HCT116 (cell line): ENCODE measurements around the gene GSG1L. TPM values are rescaled to one million over a fixed set of nuclear protein-coding genes. Genes with fewer than 3 reads are reported as not detected.

ENCODE experiments used
- ATAC-seq: fragments of 200-7000 bp; cut with Tn5 transposase; 2 replicates; pipeline ENCODE4 v1.9.1; 2020; ENCODE audit warnings: mild to moderate bottlenecking, moderate library complexity
- BruUV-seq: library from RNA; stranded (reverse); fragments of 400-500 nt; replicated peaks from 2 replicates; lab custom pipeline; 2021; lab: Mats Ljungman, UMichigan
- CTCF ChIA-PET: fragments of 300-600 bp; sonication (Branson Sonifier 250); formaldehyde crosslinking; loops from one replicate; lab custom pipeline; 2021; ENCODE audit warnings: antibody characterized with exemption; lab: Charles Lee
- POLR2A ChIA-PET: fragments of 300-600, 350-600 bp; sonication (Branson Sonifier 250); formaldehyde crosslinking; loops from one replicate; lab custom pipeline; 2021; ENCODE audit warnings: antibody characterized with exemption; lab: Charles Lee
- RAD21 ChIA-PET, 2 experiments: fragments of 300-600 bp; sonication (Branson Sonifier 250); formaldehyde crosslinking; loops; one replicate each; lab custom pipeline; 2023; ENCODE audit warnings: low total read pairs in 2 of 2; ENCODE audit not compliant: uncharacterized antibody in 2 of 2, unreplicated experiment in 2 of 2, low non-redundant PET in 1 of 2; lab: Charles Lee
- DNase-seq: peaks from one replicate; pipeline ENCODE4 v3.0.0-alpha.2; 2010; ENCODE audit warnings: low read depth, low spot score
- H2AFZ ChIP-seq: fragments of 200-600 bp; shearing (Covaris generic), sonication (generic); 2 replicates; pipeline ENCODE4 v1.6.1; 2017; ENCODE audit warnings: low read depth, mixed run types, mixed read lengths, antibody characterized with exemption, low read length; ENCODE audit not compliant: poor library complexity, severe bottlenecking
- H3K27ac ChIP-seq: 2 replicates; pipeline ENCODE4 v1.5.1; 2012; ENCODE audit warnings: low read depth, low read length
- H3K27me3 ChIP-seq: fragments of 200-600 bp; sonication (generic); 2 replicates; pipeline ENCODE4 v1.6.1; 2016; ENCODE audit warnings: mixed run types, low read length, mixed read lengths; ENCODE audit not compliant: insufficient read depth
- H3K36me3 ChIP-seq, 2 experiments: fragments of 200-500 bp in 1 of 2; fragments of 200-600 bp in 1 of 2; sonication (Bioruptor generic) in 1 of 2; sonication (generic) in 1 of 2; 2 replicates each; pipeline versions ENCODE4 v1.5.1 to v1.6.1; 2014 to 2016; ENCODE audit warnings: low read length in 2 of 2, inconsistent platforms in 1 of 2, mixed read lengths in 1 of 2, mixed run types in 1 of 2; ENCODE audit not compliant: insufficient read depth in 2 of 2, control insufficient read depth in 1 of 2
- H3K4me1 ChIP-seq, 2 experiments: fragments of 200-600 bp in 1 of 2; sonication (generic) in 1 of 2; 2 replicates each; pipeline versions ENCODE4 v1.5.1 to v1.6.1; 2012 to 2017; ENCODE audit warnings: low read length in 2 of 2, inconsistent platforms in 1 of 2, mild to moderate bottlenecking in 1 of 2, mixed read lengths in 1 of 2, mixed run types in 1 of 2, moderate library complexity in 1 of 2; ENCODE audit not compliant: insufficient read depth in 2 of 2, control insufficient read depth in 1 of 2
- H3K4me2 ChIP-seq: fragments of 200-600 bp; sonication (generic); 2 replicates; pipeline ENCODE4 v1.6.1; 2017; ENCODE audit warnings: mixed run types, low read length, mixed read lengths
- H3K4me3 ChIP-seq, 2 experiments: fragments of 200-600 bp in 1 of 2; sonication (generic) in 1 of 2; replicated peaks in 1 of 2; 2 replicates each; pipeline ENCODE4 v1.5.1; 2011 to 2016; ENCODE audit warnings: low read length in 2 of 2, control low read depth in 1 of 2, low read depth in 1 of 2, mild to moderate bottlenecking in 1 of 2, mixed read lengths in 1 of 2, mixed run types in 1 of 2
- H3K79me2 ChIP-seq: fragments of 200-600 bp; sonication (generic); 2 replicates; pipeline ENCODE4 v1.6.1; 2017; ENCODE audit warnings: mild to moderate bottlenecking, mixed run types, low read length, moderate library complexity, mixed read lengths; ENCODE audit not compliant: insufficient read depth
- H3K9ac ChIP-seq: fragments of 200-600 bp; sonication (generic); 2 replicates; pipeline ENCODE4 v1.6.1; 2016; ENCODE audit warnings: low read length, mixed read lengths
- H3K9me2 ChIP-seq: fragments of 200-600 bp; sonication (generic), shearing (Covaris generic); 2 replicates; pipeline ENCODE4 v1.6.1; 2017; ENCODE audit warnings: mixed run types, mild to moderate bottlenecking, moderate library complexity; ENCODE audit not compliant: insufficient read depth
- H3K9me3 ChIP-seq, 2 experiments: fragments of 200-500 bp in 1 of 2; fragments of 200-600 bp in 1 of 2; sonication (Bioruptor generic) in 1 of 2; sonication (generic) in 1 of 2; 2 replicates each; pipeline ENCODE4 v1.6.1; 2014 to 2017; ENCODE audit warnings: low read length in 2 of 2, mixed read lengths in 2 of 2, inconsistent platforms in 1 of 2, low read depth in 1 of 2, mild to moderate bottlenecking in 1 of 2, mixed run types in 1 of 2, moderate library complexity in 1 of 2; ENCODE audit not compliant: control insufficient read depth in 1 of 2, insufficient read depth in 1 of 2
- H4K20me1 ChIP-seq: fragments of 200-600 bp; sonication (generic), shearing (Covaris generic); 2 replicates; pipeline ENCODE4 v1.6.1; 2017; ENCODE audit warnings: mixed run types, mild to moderate bottlenecking, moderate library complexity; ENCODE audit not compliant: insufficient read depth
- ATF3 ChIP-seq: IDR thresholded peaks from 2 replicates; pipeline ENCODE4 v1.6.1; 2012
- CTCF ChIP-seq, 3 experiments: fragments of 200-600 bp in 1 of 3; sonication (generic) in 1 of 3; IDR thresholded peaks in 2 of 3; conservative IDR thresholded peaks in 1 of 3; 2 replicates each; pipeline ENCODE4 v1.5.1; 2012 to 2017; ENCODE audit warnings: low read depth in 2 of 3, low read length in 2 of 3, antibody characterized with exemption in 1 of 3, borderline replicate concordance in 1 of 3, control low read depth in 1 of 3, mild to moderate bottlenecking in 1 of 3, mixed read lengths in 1 of 3, mixed run types in 1 of 3, moderate library complexity in 1 of 3; ENCODE audit not compliant: insufficient read depth in 1 of 3
- ELF1 ChIP-seq: IDR thresholded peaks from 2 replicates; pipeline ENCODE4 v1.6.1; 2012; ENCODE audit warnings: low read depth, borderline replicate concordance
- EZH2phosphoT487 ChIP-seq: fragments of 200-600 bp; IDR thresholded peaks from 2 replicates; pipeline ENCODE4 v1.6.1; 2018; ENCODE audit warnings: antibody characterized with exemption, borderline replicate concordance
- RAD21 ChIP-seq: IDR thresholded peaks from 2 replicates; pipeline ENCODE4 v1.6.1; 2012; ENCODE audit warnings: low read depth, mild to moderate bottlenecking
- SP1 ChIP-seq: IDR thresholded peaks from 2 replicates; pipeline ENCODE4 v1.6.1; 2012; ENCODE audit warnings: low read depth
- ZNF274 ChIP-seq: fragments of 200-500 bp; sonication (Bioruptor generic); IDR thresholded peaks from 2 replicates; pipeline ENCODE4 v1.6.1; 2014; ENCODE audit warnings: mild to moderate bottlenecking, low read depth, low read length, inconsistent platforms
- intact Hi-C: fragments of 100-400 bp; cut with micrococcal nuclease; formaldehyde crosslinking; loops from 2 replicates; pipeline ENCODE4 v1.10.0; 2022
- total RNA-seq: library from RNA; stranded (reverse); gene quantifications from one replicate; pipeline ENCODE4 v1.2.1, GENCODE V29; 2021; ENCODE audit not compliant: unreplicated experiment

GSG1L gene
- total RNA-seq, 1 experiment from 2014 or later, result not detected

- Histone ChIP-seq H3K4me3 (no peak overlapping the region), H4K20me1 (no peaks in the 10 kb centered on the region), H3K9me2 (no peaks in the 10 kb centered on the region), H3K9ac (no peak overlapping the region), H2AFZ (no peak overlapping the region), H3K27me3 (0 out of 2 replicates have a peak, but pooled peaks cover 3% of the 10 kb centered on the region), H3K4me2 (no peak overlapping the region), H3K36me3 (no peaks in the 10 kb centered on the region), H3K4me1 (no peaks in the 10 kb centered on the region), H3K27ac (no peak overlapping the region), H3K79me2 (no peaks in the 10 kb centered on the region), H3K9me3 (peaks cover 0 to 3% of the 10 kb centered on the region in 2 experiments; a peak in 1 of 4 replicates)
- ChIA-PET CTCF (no interaction called here), RAD21 (no interaction called here), POLR2A (no interaction called here)
- BruUV-seq, result no TSS peak
- TF ChIP-seq ATF3, result no peak
- TF ChIP-seq CTCF (IDR thresholded peaks at IDR 0.05 in 2 of 3, conservative IDR thresholded peaks at IDR 0.05 in 1 of 3; ENCODE audit: borderline replicate concordance in 1 of 3, insufficient read depth in 1 of 3, low read depth in 2 of 3, low read length in 2 of 3), result no peak
- TF ChIP-seq ZNF274, result no peak
- no peak for TF ChIP-seq RAD21
- no peak for TF ChIP-seq EZH2phosphoT487
- ATAC-seq (no peak), DNase-seq (no peak)
- intact Hi-C loops, result no loop called here
These were observed 102.3 kb downstream of the GSG1L start for GRCh38 chr16:27961296-27961620.

GRCh38 chr16:27960619-27961295 lies 102.8 kb downstream of the GSG1L start:
- H3K9me2 ChIP-seq, result no peaks in the 10 kb centered on the region
- H3K9ac ChIP-seq, result no peak overlapping the region
- ATAC-seq (no peak), DNase-seq (no peak)
- no peak overlapping the region for H2AFZ ChIP-seq
- 0 out of 2 replicates have a peak, but pooled peaks cover 3% of the 10 kb centered on the region for H3K27me3 ChIP-seq
- no peak for TF ChIP-seq ELF1
- no peak for TF ChIP-seq SP1
- CTCF ChIA-PET, result no interaction called here
- no peaks in the 10 kb centered on the region for H3K4me1 ChIP-seq
- peaks cover under 1 to 3% of the 10 kb centered on the region in 2 experiments; a peak in 2 of 4 replicates for H3K9me3 ChIP-seq
- H3K79me2 ChIP-seq, result no peaks in the 10 kb centered on the region
- RAD21 ChIA-PET, result no interaction called here
- no peaks in the 10 kb centered on the region for H3K36me3 ChIP-seq
- H4K20me1 ChIP-seq, result no peaks in the 10 kb centered on the region
- no TSS peak for BruUV-seq
- no peak overlapping the region for H3K4me2 ChIP-seq
- H3K4me3 ChIP-seq, result no peak overlapping the region
- H3K27ac ChIP-seq, result no peak overlapping the region
- POLR2A ChIA-PET, result no interaction called here
- intact Hi-C loops, result no loop called here
